ENCODE data around the gene STK39.

- TF ChIP-seq, protein P1, sequence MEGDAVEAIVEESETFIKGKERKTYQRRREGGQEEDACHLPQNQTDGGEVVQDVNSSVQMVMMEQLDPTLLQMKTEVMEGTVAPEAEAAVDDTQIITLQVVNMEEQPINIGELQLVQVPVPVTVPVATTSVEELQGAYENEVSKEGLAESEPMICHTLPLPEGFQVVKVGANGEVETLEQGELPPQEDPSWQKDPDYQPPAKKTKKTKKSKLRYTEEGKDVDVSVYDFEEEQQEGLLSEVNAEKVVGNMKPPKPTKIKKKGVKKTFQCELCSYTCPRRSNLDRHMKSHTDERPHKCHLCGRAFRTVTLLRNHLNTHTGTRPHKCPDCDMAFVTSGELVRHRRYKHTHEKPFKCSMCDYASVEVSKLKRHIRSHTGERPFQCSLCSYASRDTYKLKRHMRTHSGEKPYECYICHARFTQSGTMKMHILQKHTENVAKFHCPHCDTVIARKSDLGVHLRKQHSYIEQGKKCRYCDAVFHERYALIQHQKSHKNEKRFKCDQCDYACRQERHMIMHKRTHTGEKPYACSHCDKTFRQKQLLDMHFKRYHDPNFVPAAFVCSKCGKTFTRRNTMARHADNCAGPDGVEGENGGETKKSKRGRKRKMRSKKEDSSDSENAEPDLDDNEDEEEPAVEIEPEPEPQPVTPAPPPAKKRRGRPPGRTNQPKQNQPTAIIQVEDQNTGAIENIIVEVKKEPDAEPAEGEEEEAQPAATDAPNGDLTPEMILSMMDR (conservative IDR thresholded peaks at IDR 0.05; ENCODE audit: low read length), result no peak
- TF ChIP-seq EZH2phosphoT487 (IDR thresholded peaks at IDR 0.05; ENCODE audit: borderline replicate concordance, low read depth, low read length), result no peak
Observed at GRCh38 chr2:168277276-168277675, 29.9 kb upstream of the STK39 start.
